Measurements from ENCODE around the gene ETV5. TPM values are rescaled to one million over a fixed set of nuclear protein-coding genes. Genes with fewer than 3 reads are reported as not detected.

ETV5 gene
- total RNA-seq, 1 donor from 2014 or later = 14.1 TPM

GRCh38 chr3:186123012-186123411, 14.1 kb upstream of the ETV5 start:
- DNase-seq = no peak

GRCh38 chr3:186121968-186122367, 13.1 kb upstream of the ETV5 start:
- no peak for DNase-seq

GRCh38 chr3:186121278-186121677, 12.4 kb upstream of the ETV5 start:
- DNase-seq = no peak

- no peak for DNase-seq
These were observed 10.6 kb upstream of the ETV5 start for GRCh38 chr3:186119499-186119898.

- DNase-seq = no peak
These were observed 9.8 kb upstream of the ETV5 start for GRCh38 chr3:186118692-186119091.

- DNase-seq = no peak
These were observed 8.7 kb upstream of the ETV5 start for GRCh38 chr3:186117521-186118134.

- no peak for DNase-seq
These were observed 6.5 kb upstream of the ETV5 start for GRCh38 chr3:186115239-186115996.

- no peak for DNase-seq
These were observed 2.4 kb upstream of the ETV5 start for GRCh38 chr3:186110975-186111974.

- DNase-seq = peak; percentile 49
These were observed 1.3 kb upstream of the ETV5 start for GRCh38 chr3:186109897-186110803.

GRCh38 chr3:186108106-186108940, 566 bp downstream of the ETV5 start:
- peak; percentile 71 for DNase-seq

- DNase-seq = peak; percentile 69
These were observed 1.4 kb downstream of the ETV5 start for GRCh38 chr3:186107215-186108105.

- no peak for DNase-seq
These were observed 3.3 kb downstream of the ETV5 start for GRCh38 chr3:186105543-186105942.

GRCh38 chr3:186102687-186103086, 6.2 kb downstream of the ETV5 start:
- no peak for DNase-seq

- no peak for DNase-seq
These were observed 8.5 kb downstream of the ETV5 start for GRCh38 chr3:186100398-186100797.

- peak; percentile 71 for DNase-seq
These were observed 9.7 kb downstream of the ETV5 start for GRCh38 chr3:186099178-186099577.

- DNase-seq = no peak
These were observed 10.1 kb downstream of the ETV5 start for GRCh38 chr3:186098740-186099139.

- peak; percentile 95 for DNase-seq
These were observed 11.0 kb downstream of the ETV5 start for GRCh38 chr3:186097663-186098451.

- no peak for DNase-seq
These were observed 11.6 kb downstream of the ETV5 start for GRCh38 chr3:186097317-186097662.

- DNase-seq = no peak
These were observed 12.6 kb downstream of the ETV5 start for GRCh38 chr3:186096290-186096689.
